Kidney (tissue), 14 donors: Measurements from ENCODE around the gene SCAMP5. TPM values are rescaled to one million over a fixed set of nuclear protein-coding genes. Genes with fewer than 3 reads are reported as not detected.

Source experiments
- DNase-seq, 5 donors: peaks; one replicate each; pipeline ENCODE4 v3.0.0-alpha.2; 2013 to 2020
- FAIRE-seq: peaks from 2 replicates; lab custom pipeline; 2012; peaks lifted over from hg19 to GRCh38; lab: Jason Lieb, UNC
- H3K27ac ChIP-seq, 2 donors: one replicate each; pipeline ENCODE4 v1.7.0; 2013; ENCODE audit warnings: low read depth in 2 of 2, low read length in 2 of 2, inconsistent platforms in 1 of 2
- H3K27me3 ChIP-seq: one replicate; pipeline ENCODE4 v1.7.1; 2013; ENCODE audit warnings: low read length, inconsistent platforms; ENCODE audit not compliant: control insufficient read depth, insufficient read depth
- H3K36me3 ChIP-seq, 3 donors: one replicate each; pipeline versions ENCODE4 v1.7.0 to v1.7.1; 2013; ENCODE audit warnings: low read length in 3 of 3, control low read depth in 1 of 3, inconsistent platforms in 1 of 3; ENCODE audit not compliant: insufficient read depth in 3 of 3, control insufficient read depth in 2 of 3
- H3K4me1 ChIP-seq, 3 donors: one replicate each; pipeline versions ENCODE4 v1.7.0 to v1.7.1; 2013; ENCODE audit warnings: low read length in 3 of 3, inconsistent platforms in 1 of 3, low read depth in 1 of 3; ENCODE audit not compliant: control insufficient read depth in 2 of 3, insufficient read depth in 2 of 3
- H3K4me3 ChIP-seq, 3 donors: one replicate each; pipeline versions ENCODE4 v1.7.0 to v1.8.1; 2013; ENCODE audit warnings: low read length in 3 of 3, control low read depth in 1 of 3, inconsistent platforms in 1 of 3
- H3K9ac ChIP-seq, 3 donors: one replicate each; pipeline versions ENCODE4 v1.7.0 to v1.7.1; 2013; ENCODE audit warnings: low read length in 3 of 3, control low read depth in 1 of 3, inconsistent platforms in 1 of 3
- H3K9me3 ChIP-seq, 3 donors: one replicate each; pipeline versions ENCODE4 v1.7.0 to v1.7.1; 2013; ENCODE audit warnings: low read length in 3 of 3, control low read depth in 1 of 3, inconsistent platforms in 1 of 3; ENCODE audit not compliant: control insufficient read depth in 2 of 3, insufficient read depth in 1 of 3
- intact Hi-C: fragments of 100-400 bp; cut with DNase I; formaldehyde crosslinking; loops from one replicate; pipeline ENCODE4 v1.11.1; 2022
- polyA plus RNA-seq: library from polyadenylated mRNA; stranded (reverse); fragments of 350-450 nt; fragmentation: Illumina TruSeq; extraction: RNeasy Lipid Tissue Mini Kit (QIAGEN cat#74804); gene quantifications from one replicate; pipeline ENCODE4 v1.2.3, GENCODE V29; 2014; ENCODE audit warnings: low read depth, low replicate concordance; ENCODE audit not compliant: insufficient read depth
- total RNA-seq: library from RNA; stranded (reverse); fragmentation: NEBNext Ultra II Directional; extraction: Animal tissue kit (Norgen Biotek cat#: 25700); gene quantifications from one replicate; pipeline ENCODE4 v1.2.1, GENCODE V29; 2021
- TF ChIP-seq, protein P1 (sequence below): IDR thresholded peaks from 3 replicates; pipeline ENCODE4 v1.5.1; 2012; ENCODE audit warnings: mild to moderate bottlenecking, moderate library complexity, borderline replicate concordance; ENCODE audit not compliant: insufficient read depth; ENCODE audit errors: extremely low read depth
- donor health status: control.
- donor health status: control.
- donor health status: control.
- donor health status: control.
- donor health status: control.
- donor health status: DM: yes; HTN: yes; CAD: no.
- donor health status: Normal renal cell carcinoma (clear cell type).

The SCAMP5 gene
- total and polyA plus RNA-seq, 2 donors from 2014 or later: 13.4 to 29.5 TPM

- DNase-seq (no peak), FAIRE-seq (no peak)
- Histone ChIP-seq H3K27me3 (no peaks in the 10 kb centered on the region), H3K9me3 (no peaks in the 10 kb centered on the region), H3K27ac (no peak overlapping the region), H3K36me3 (peaks cover 0 to under 1% (median 0%) of the 10 kb centered on the region in 3 donors), H3K4me3 (no peak overlapping the region), H3K9ac (no peak overlapping the region), H3K4me1 (no peaks in the 10 kb centered on the region)
- TF ChIP-seq, protein P1, sequence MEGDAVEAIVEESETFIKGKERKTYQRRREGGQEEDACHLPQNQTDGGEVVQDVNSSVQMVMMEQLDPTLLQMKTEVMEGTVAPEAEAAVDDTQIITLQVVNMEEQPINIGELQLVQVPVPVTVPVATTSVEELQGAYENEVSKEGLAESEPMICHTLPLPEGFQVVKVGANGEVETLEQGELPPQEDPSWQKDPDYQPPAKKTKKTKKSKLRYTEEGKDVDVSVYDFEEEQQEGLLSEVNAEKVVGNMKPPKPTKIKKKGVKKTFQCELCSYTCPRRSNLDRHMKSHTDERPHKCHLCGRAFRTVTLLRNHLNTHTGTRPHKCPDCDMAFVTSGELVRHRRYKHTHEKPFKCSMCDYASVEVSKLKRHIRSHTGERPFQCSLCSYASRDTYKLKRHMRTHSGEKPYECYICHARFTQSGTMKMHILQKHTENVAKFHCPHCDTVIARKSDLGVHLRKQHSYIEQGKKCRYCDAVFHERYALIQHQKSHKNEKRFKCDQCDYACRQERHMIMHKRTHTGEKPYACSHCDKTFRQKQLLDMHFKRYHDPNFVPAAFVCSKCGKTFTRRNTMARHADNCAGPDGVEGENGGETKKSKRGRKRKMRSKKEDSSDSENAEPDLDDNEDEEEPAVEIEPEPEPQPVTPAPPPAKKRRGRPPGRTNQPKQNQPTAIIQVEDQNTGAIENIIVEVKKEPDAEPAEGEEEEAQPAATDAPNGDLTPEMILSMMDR: no peak
- intact Hi-C loops: no loop called here
Measured at GRCh38 chr15:75008629-75009326, 13.4 kb downstream of the SCAMP5 start.

- no peaks in the 10 kb centered on the region for H3K9me3 ChIP-seq
- intact Hi-C loops: no loop called here
- TF ChIP-seq, protein P1: no peak
- no peaks in the 10 kb centered on the region for H3K27me3 ChIP-seq
- H3K9ac ChIP-seq: no peak overlapping the region
- no peaks in the 10 kb centered on the region for H3K4me1 ChIP-seq
- no peak overlapping the region for H3K4me3 ChIP-seq
- H3K36me3 ChIP-seq: peaks cover 2 to 11% (median 7%) of the 10 kb centered on the region in 3 donors
- peak in 1 of 5 donors; percentile 38 for DNase-seq
- H3K27ac ChIP-seq: no peak overlapping the region
- FAIRE-seq: no peak
Measured at GRCh38 chr15:75016431-75016830, 21.1 kb downstream of the SCAMP5 start.

DNA sequence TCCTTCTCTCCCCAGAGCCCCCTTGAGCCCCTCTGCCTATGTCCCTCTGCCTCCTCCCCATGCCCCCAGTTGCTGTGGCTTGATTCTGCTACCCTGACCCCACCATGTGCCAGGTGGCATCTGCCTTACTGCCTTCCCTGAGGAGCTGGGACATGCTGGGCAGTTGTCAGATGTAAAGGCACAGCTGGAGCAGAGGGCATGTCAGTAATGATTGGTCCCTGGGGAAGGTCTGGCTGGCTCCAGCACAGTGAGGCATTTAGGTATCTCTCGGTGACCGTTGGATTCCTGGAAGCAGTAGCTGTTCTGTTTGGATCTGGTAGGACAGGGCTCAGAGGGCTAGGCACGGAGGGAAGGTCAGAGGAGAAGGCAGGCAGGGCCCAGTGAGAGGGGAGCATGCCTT is 24.6 kb downstream of the SCAMP5 start:
- H3K27ac ChIP-seq: no peak overlapping the region
- TF ChIP-seq, protein P1: no peak
- no peak overlapping the region for H3K9ac ChIP-seq
- no peak overlapping the region for H3K4me3 ChIP-seq
- peaks cover 0 to 5% (median 3%) of the 10 kb centered on the region in 3 donors for H3K4me1 ChIP-seq
- intact Hi-C loops: no loop called here
- H3K36me3 ChIP-seq: peaks cover 2 to 11% (median 4%) of the 10 kb centered on the region in 3 donors
- H3K9me3 ChIP-seq: no peaks in the 10 kb centered on the region
- no peaks in the 10 kb centered on the region for H3K27me3 ChIP-seq
- peak in 1 of 5 donors; percentile 47 for DNase-seq
- no peak for FAIRE-seq

DNA sequence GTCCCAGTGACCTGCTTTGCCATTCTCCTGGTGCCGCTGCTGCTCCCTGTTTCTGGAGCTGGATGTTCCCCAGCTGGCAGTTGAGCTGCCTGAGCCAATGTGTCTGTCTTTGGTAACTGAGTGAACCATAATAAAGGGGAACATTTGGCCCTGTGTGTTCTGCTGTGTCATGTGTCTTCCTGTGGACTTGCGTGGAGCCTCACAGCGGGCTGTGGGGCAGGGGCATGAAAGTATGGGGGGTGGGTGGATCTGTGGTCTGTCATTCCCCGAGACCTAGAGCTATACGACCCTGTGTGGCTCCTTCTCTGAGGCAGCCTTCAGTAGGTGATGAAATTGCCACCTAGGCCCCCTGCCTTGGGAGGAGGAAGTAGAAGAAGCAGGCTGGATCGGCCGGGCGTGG is 26.0 kb downstream of the SCAMP5 start:
- Histone ChIP-seq H3K9me3 (no peaks in the 10 kb centered on the region), H3K27me3 (no peaks in the 10 kb centered on the region), H3K4me3 (no peak overlapping the region), H3K36me3 (peaks cover 2 to 11% (median 4%) of the 10 kb centered on the region in 3 donors), H3K4me1 (peaks cover 0 to 13% (median 5%) of the 10 kb centered on the region in 3 donors), H3K9ac (no peak overlapping the region), H3K27ac (no peak overlapping the region)
- TF ChIP-seq, protein P1: no peak
- intact Hi-C loops: no loop called here
- peak in 1 of 5 donors; percentile 53 for DNase-seq
- no peak for FAIRE-seq
